CD4-positive, alpha-beta T cell (primary cell): Measurements from ENCODE around the gene OR10H1. TPM values are rescaled to one million over a fixed set of nuclear protein-coding genes. Genes with fewer than 3 reads are reported as not detected.
"Not testable (repeated sequence)": the region's sequence is repeated elsewhere in the genome, so short reads cannot be mapped to it uniquely, and the experiment has no call there.

Experiments used
- ATAC-seq: fragments of 200-7000 bp; cut with Tn5 transposase; one replicate; pipeline ENCODE4 v1.10.0; 2022; ENCODE audit warnings: mild to moderate bottlenecking; ENCODE audit not compliant: poor library complexity
- CTCF ChIA-PET: fragments of 350-600 bp; sonication (Branson Sonifier 250); formaldehyde crosslinking; loops from one replicate; lab custom pipeline; 2021; ENCODE audit warnings: antibody characterized with exemption, inconsistent platforms; lab: Charles Lee
- POLR2A ChIA-PET: fragments of 350-600 bp; sonication (Branson Sonifier 250); formaldehyde crosslinking; loops from one replicate; lab custom pipeline; 2021; ENCODE audit warnings: antibody characterized with exemption, inconsistent platforms; lab: Charles Lee
- DNase-seq, 14 experiments: peaks; one replicate each; pipeline ENCODE4 v3.0.0-alpha.2; 2013 to 2020; ENCODE audit warnings: mixed read lengths in 2 of 14
- H3K27ac ChIP-seq, 2 donors: one replicate each; pipeline versions ENCODE4 v1.5.1 to v1.7.0; 2013; ENCODE audit warnings: low read length in 2 of 2, low read depth in 1 of 2, mild to moderate bottlenecking in 1 of 2
- H3K27me3 ChIP-seq, 2 experiments: 1 replicate in 1 of 2; 2 replicates in 1 of 2; pipeline versions ENCODE4 v1.6.1 to v1.7.0; 2013; ENCODE audit warnings: low read length in 2 of 2, control low read depth in 1 of 2, mild to moderate bottlenecking in 1 of 2, moderate library complexity in 1 of 2; ENCODE audit not compliant: insufficient read depth in 2 of 2, control insufficient read depth in 1 of 2
- H3K36me3 ChIP-seq: one replicate; pipeline ENCODE4 v1.6.1; 2013; ENCODE audit warnings: low read length, control low read depth; ENCODE audit not compliant: insufficient read depth
- H3K4me1 ChIP-seq: one replicate; pipeline ENCODE4 v1.6.1; 2013; ENCODE audit warnings: low read length, control low read depth; ENCODE audit not compliant: insufficient read depth
- H3K4me3 ChIP-seq: one replicate; pipeline ENCODE4 v1.5.1; 2013; ENCODE audit warnings: mild to moderate bottlenecking, low read length, moderate library complexity
- H3K9me3 ChIP-seq, 2 experiments: 1 replicate in 1 of 2; 2 replicates in 1 of 2; pipeline versions ENCODE4 v1.6.1 to v1.7.0; 2013; ENCODE audit warnings: low read length in 2 of 2, mild to moderate bottlenecking in 2 of 2, control low read depth in 1 of 2, moderate library complexity in 1 of 2; ENCODE audit not compliant: control insufficient read depth in 1 of 2, insufficient read depth in 1 of 2
- H3K27ac Mint-ChIP-seq: one replicate; pipeline ENCODE4 v1.8.0; 2020; ENCODE audit warnings: mixed read lengths
- H3K27me3 Mint-ChIP-seq: one replicate; pipeline ENCODE4 v1.8.0; 2021; ENCODE audit warnings: mixed read lengths
- H3K36me3 Mint-ChIP-seq: one replicate; pipeline ENCODE4 v1.8.0; 2021; ENCODE audit warnings: low read depth, mixed read lengths
- H3K4me1 Mint-ChIP-seq: one replicate; pipeline ENCODE4 v1.8.0; 2021; ENCODE audit warnings: low read depth, mixed read lengths
- H3K4me3 Mint-ChIP-seq: one replicate; pipeline ENCODE4 v1.8.0; 2020; ENCODE audit warnings: mild to moderate bottlenecking, mixed read lengths
- H3K9me3 Mint-ChIP-seq: one replicate; pipeline ENCODE4 v1.8.0; 2020; ENCODE audit warnings: mixed read lengths
- intact Hi-C, 2 experiments: fragments of 100-400 bp; cut with DNase I in 1 of 2; cut with micrococcal nuclease in 1 of 2; formaldehyde crosslinking; loops; one replicate each; pipeline versions ENCODE4 v1.15.1 to v1.9.0; 2023 to 2025; cut with DNase I, micrococcal nuclease
- total RNA-seq, 174 experiments: library from RNA in 2 of 174; stranded (reverse) in 2 of 174; gene quantifications; one replicate each; pipeline ENCODE4 v1.2.3 and lab custom pipeline; 2021 to 2026
- TF ChIP-seq, protein P1 (sequence below): fragments of 200-600 bp; IDR thresholded peaks from one replicate; pipeline ENCODE4 v1.8.0; 2022; ENCODE audit warnings: antibody characterized with exemption, mild to moderate bottlenecking

Gene OR10H1
- total RNA-seq, 2 experiments from 2014 or later: 0.08 TPM; not detected in 1

DNA sequence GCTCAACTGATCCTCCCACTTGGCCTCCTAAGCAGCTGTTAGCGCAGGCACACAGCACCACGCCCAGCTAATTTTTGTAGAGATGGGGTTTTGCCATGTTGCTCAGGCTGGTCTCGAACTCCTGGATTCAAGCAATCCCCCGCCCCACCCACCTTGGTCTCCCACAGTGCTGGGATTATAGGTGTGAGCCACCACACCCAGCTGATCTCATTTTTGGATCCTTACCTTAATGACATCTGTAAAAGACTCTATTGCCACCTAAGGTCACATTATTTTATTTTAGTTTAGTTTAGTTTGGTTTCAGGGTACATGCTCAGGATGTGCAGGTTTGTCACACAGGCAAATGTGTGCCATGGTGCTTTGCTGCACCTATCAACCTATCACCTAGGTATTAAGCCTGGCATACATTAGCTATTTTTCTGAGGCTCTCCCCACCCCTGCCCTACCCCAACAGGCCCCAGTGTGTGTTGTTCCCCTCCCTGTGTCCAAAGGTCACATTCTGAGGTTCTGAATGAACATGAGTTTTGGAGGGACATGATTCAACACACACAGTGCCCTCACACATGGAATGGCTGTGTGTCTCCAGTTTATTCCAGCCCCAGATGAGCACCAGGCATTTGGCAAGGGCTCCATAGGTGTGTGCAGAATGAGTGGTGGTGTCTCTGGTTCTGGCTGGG lies 26.7 kb downstream of the OR10H1 start:
- ATAC-seq (no peak), DNase-seq (no peak)
- H3K27me3 Mint-ChIP-seq: peaks cover 33% of the 10 kb centered on the region
- Histone ChIP-seq H3K27me3 (peaks cover 6 to 9% of the 10 kb centered on the region in 2 experiments), H3K36me3 (no peaks in the 10 kb centered on the region), H3K9me3 (no peaks in the 10 kb centered on the region), H3K4me1 (no peaks in the 10 kb centered on the region), H3K27ac (no peak overlapping the region), H3K4me3 (no peak overlapping the region)
- TF ChIP-seq, protein P1, sequence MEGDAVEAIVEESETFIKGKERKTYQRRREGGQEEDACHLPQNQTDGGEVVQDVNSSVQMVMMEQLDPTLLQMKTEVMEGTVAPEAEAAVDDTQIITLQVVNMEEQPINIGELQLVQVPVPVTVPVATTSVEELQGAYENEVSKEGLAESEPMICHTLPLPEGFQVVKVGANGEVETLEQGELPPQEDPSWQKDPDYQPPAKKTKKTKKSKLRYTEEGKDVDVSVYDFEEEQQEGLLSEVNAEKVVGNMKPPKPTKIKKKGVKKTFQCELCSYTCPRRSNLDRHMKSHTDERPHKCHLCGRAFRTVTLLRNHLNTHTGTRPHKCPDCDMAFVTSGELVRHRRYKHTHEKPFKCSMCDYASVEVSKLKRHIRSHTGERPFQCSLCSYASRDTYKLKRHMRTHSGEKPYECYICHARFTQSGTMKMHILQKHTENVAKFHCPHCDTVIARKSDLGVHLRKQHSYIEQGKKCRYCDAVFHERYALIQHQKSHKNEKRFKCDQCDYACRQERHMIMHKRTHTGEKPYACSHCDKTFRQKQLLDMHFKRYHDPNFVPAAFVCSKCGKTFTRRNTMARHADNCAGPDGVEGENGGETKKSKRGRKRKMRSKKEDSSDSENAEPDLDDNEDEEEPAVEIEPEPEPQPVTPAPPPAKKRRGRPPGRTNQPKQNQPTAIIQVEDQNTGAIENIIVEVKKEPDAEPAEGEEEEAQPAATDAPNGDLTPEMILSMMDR: no peak
- H3K36me3 Mint-ChIP-seq: no peaks in the 10 kb centered on the region
- H3K27ac Mint-ChIP-seq: no peak overlapping the region
- ChIA-PET CTCF (no interaction called here), POLR2A (no interaction called here)
- no peak overlapping the region for H3K4me3 Mint-ChIP-seq
- H3K4me1 Mint-ChIP-seq: no peaks in the 10 kb centered on the region
- no peaks in the 10 kb centered on the region for H3K9me3 Mint-ChIP-seq
- intact Hi-C loops: no loop called here

DNA sequence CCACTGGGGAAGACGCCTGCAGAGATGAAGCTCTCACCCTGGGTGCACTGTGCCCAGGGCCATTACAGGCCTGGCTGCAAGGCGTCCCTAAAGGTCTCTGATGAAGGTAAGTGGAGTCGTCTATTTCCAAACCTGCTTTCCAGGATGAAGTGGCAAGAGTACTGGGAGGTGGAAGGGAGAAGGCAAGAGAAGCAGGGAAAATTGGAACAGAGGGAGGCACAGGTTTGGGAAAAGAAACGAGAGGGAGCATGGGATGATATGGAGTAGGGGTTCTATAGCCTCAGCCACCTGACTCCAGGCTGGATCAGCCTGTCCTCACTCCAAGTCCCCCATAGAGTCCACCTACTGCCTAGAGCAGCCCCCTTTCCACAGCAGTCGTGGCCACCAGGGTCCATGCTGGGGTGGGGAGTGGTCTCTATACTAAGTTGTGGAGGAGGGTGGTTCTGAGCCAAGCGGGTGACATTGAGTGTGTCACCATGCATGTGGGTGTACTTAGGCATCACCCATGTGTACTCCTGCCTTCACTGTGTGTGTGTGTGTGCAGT lies 27.8 kb downstream of the OR10H1 start, which contains the start of gene OR10H5:
TSS of gene OR10H5 (plus strand) at position 51 of the 545 bp plus-strand sequence. CDS start 6,388 bp downstream, outside the sequence.
- peaks cover 33% of the 10 kb centered on the region for H3K27me3 Mint-ChIP-seq
- intact Hi-C loops: no loop called here
- Histone ChIP-seq H3K4me3 (no peak within 1 kb of the TSS), H3K9me3 (no peaks in the 10 kb centered on the region), H3K4me1 (no peaks in the 10 kb centered on the region), H3K27me3 (peaks cover 6 to 9% of the 10 kb centered on the region in 2 experiments), H3K36me3 (no peaks in the 10 kb centered on the region), H3K27ac (no peak within 1 kb of the TSS)
- H3K4me1 Mint-ChIP-seq: no peaks in the 10 kb centered on the region
- no peak within 1 kb of the TSS for H3K4me3 Mint-ChIP-seq
- no peak for DNase-seq
- H3K36me3 Mint-ChIP-seq: no peaks in the 10 kb centered on the region
- no peak for ATAC-seq
- ChIA-PET CTCF (no interaction called here), POLR2A (no interaction called here)
- TF ChIP-seq, protein P1: no peak
- no peak within 1 kb of the TSS for H3K27ac Mint-ChIP-seq
- H3K9me3 Mint-ChIP-seq: no peaks in the 10 kb centered on the region

DNA sequence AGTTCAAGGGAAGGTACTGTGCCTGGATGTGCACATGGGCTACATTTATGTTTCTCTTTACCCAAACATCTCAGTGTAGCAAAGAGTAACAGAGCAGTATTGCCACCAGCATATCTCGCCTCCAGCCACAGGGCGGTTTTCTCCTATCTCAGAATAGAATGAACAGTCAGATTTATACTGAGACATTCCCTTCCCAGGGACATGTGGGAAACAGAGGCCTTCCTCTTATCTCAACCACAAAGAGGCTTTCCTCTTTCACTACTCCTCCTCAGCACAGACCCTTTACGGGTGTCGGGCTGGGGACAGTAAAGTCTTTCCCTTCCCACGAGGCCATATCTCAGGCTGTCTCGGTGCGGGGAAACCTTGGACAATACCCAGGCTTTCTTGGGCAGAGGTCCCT lies 32.6 kb downstream of the OR10H1 start:
- H3K4me1 Mint-ChIP-seq, H3K27me3 ChIP-seq, CTCF ChIA-PET, ATAC-seq, DNase-seq, intact Hi-C loops, H3K27ac ChIP-seq, H3K9me3 ChIP-seq, H3K36me3 ChIP-seq, H3K4me1 ChIP-seq, POLR2A ChIA-PET, H3K36me3 Mint-ChIP-seq, H3K4me3 Mint-ChIP-seq, H3K9me3 Mint-ChIP-seq, H3K4me3 ChIP-seq, H3K27ac Mint-ChIP-seq: not testable (repeated sequence)
- H3K27me3 Mint-ChIP-seq: peaks cover 15% of the 10 kb centered on the region
